Calu3 (cell line): ENCODE data around the gene SSTR3. TPM values are rescaled to one million over a fixed set of nuclear protein-coding genes. Genes with fewer than 3 reads are reported as not detected.

Experiments
- BruUV-seq: library from RNA; stranded (reverse); fragments of 400-500 nt; replicated peaks from 2 replicates; lab custom pipeline; 2021; lab: Mats Ljungman, UMichigan
- CTCF ChIA-PET: fragments of 300-600 bp; sonication (Branson Sonifier 250); formaldehyde crosslinking; loops from one replicate; lab custom pipeline; 2022; ENCODE audit warnings: antibody characterized with exemption; lab: Charles Lee
- DNase-seq: peaks from one replicate; pipeline ENCODE4 v3.0.0; 2022
- H3K27ac Mint-ChIP-seq: one replicate; pipeline ENCODE4 v1.8.0; 2022; ENCODE audit warnings: mixed read lengths; ENCODE audit not compliant: unreplicated experiment
- H3K27me3 Mint-ChIP-seq: one replicate; pipeline ENCODE4 v1.8.0; 2022; ENCODE audit warnings: mixed read lengths; ENCODE audit not compliant: unreplicated experiment
- H3K36me3 Mint-ChIP-seq: one replicate; pipeline ENCODE4 v1.8.0; 2022; ENCODE audit warnings: mild to moderate bottlenecking, moderate library complexity, mixed read lengths; ENCODE audit not compliant: insufficient read depth, unreplicated experiment
- H3K4me1 Mint-ChIP-seq: one replicate; pipeline ENCODE4 v1.8.0; 2022; ENCODE audit warnings: mild to moderate bottlenecking, low read depth, mixed read lengths; ENCODE audit not compliant: unreplicated experiment
- H3K4me3 Mint-ChIP-seq: one replicate; pipeline ENCODE4 v1.8.0; 2022; ENCODE audit warnings: mild to moderate bottlenecking, low read depth, moderate library complexity, mixed read lengths; ENCODE audit not compliant: unreplicated experiment
- H3K9me3 Mint-ChIP-seq: one replicate; pipeline ENCODE4 v1.8.0; 2022; ENCODE audit warnings: low read depth, mixed read lengths; ENCODE audit not compliant: unreplicated experiment
- intact Hi-C: fragments of 100-400 bp; cut with micrococcal nuclease; formaldehyde crosslinking; loops from one replicate; pipeline ENCODE4 v1.10.0; 2022; ENCODE audit not compliant: unreplicated experiment
- total RNA-seq: library from RNA; stranded (reverse); gene quantifications from 2 replicates; pipeline ENCODE4 v1.2.3, GENCODE V29; 2022
- TF ChIP-seq, protein P1 (sequence below): fragments of 200-600 bp; IDR thresholded peaks from one replicate; pipeline ENCODE4 v1.8.0; 2022; ENCODE audit warnings: antibody characterized with exemption; ENCODE audit not compliant: unreplicated experiment

Gene SSTR3
- total RNA-seq, 1 experiment from 2014 or later, result not detected

DNA sequence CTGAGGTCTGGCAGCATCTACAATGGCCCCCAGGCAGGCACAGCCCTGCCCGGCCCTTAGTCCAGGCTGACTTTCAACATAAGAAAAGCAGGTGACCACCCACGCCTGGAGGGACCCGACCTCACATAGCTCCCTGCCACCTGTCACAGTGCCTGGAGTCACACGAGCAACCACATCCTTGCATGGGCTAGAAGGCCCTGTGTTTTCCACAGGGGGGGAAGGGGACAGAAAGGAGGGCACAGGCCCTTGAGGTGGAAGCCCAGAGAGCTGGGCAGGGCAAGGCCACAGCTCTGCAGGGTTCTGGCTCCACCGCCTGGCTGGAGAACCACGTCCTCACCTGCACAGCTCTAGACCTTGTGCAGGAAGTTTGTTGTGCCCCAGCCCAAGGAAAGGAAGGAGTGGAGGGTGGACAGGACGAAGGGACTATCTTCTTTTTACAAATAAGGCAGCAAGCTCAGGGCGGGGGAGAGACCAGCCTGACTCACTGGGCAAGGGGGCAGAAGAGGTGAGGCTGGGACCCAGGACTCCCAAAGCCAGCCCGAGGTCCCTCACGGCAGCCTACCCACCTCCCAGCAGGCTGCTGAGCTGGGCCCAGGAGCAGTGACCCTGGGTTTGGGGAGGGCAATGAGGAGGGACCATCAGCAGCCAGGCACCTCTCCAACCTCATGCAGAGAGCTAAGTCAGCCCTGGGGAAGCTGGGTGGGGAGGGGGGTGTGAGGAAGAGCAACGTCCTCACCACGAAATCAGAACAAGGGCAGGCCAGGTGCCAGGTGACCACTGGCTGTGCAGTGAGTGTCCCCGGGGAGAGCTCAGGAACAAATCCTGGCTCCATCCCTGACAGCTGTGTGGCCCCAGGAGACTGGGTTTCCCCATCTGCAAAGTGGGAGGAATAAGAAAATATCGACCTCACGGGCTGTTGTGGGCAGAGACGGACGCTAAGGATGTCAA lies 28.6 kb downstream of the SSTR3 start:
- intact Hi-C loops, result no loop called here
- Mint-ChIP-seq H3K36me3 (peaks cover 20% of the 10 kb centered on the region), H3K27me3 (no peaks in the 10 kb centered on the region), H3K4me3 (no peak overlapping the region), H3K4me1 (peaks cover 35% of the 10 kb centered on the region), H3K27ac (no peak overlapping the region), H3K9me3 (no peaks in the 10 kb centered on the region)
- BruUV-seq, result no TSS peak
- TF ChIP-seq, protein P1, sequence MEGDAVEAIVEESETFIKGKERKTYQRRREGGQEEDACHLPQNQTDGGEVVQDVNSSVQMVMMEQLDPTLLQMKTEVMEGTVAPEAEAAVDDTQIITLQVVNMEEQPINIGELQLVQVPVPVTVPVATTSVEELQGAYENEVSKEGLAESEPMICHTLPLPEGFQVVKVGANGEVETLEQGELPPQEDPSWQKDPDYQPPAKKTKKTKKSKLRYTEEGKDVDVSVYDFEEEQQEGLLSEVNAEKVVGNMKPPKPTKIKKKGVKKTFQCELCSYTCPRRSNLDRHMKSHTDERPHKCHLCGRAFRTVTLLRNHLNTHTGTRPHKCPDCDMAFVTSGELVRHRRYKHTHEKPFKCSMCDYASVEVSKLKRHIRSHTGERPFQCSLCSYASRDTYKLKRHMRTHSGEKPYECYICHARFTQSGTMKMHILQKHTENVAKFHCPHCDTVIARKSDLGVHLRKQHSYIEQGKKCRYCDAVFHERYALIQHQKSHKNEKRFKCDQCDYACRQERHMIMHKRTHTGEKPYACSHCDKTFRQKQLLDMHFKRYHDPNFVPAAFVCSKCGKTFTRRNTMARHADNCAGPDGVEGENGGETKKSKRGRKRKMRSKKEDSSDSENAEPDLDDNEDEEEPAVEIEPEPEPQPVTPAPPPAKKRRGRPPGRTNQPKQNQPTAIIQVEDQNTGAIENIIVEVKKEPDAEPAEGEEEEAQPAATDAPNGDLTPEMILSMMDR, result no peak
- CTCF ChIA-PET, result interaction anchor here (0.5 to 1.3 kb wide), 2 partner anchors 8 to 95 kb away, joined by 3 read pairs; no protein-coding TSS in a partner anchor
- DNase-seq, result no peak

DNA sequence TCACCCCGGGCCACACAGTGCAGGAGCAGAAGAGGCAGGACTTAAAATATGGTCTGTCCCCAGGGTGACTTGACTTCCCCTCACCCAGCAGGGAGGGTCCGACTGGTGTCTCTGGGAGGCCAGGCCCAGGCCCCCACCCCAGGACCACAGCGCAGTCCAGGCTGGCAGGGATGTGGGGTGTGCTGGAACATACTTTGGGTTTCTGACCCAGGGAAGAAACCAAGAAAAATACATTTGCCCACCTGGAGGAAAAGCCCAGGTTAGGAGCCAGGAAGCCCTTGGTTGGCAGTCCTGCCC lies 29.4 kb downstream of the SSTR3 start:
- intact Hi-C loops, result no loop called here
- TF ChIP-seq, protein P1, result no peak
- no peak overlapping the region for H3K27ac Mint-ChIP-seq
- BruUV-seq, result no TSS peak
- H3K4me3 Mint-ChIP-seq, result no peak overlapping the region
- no peak for DNase-seq
- H3K36me3 Mint-ChIP-seq, result peaks cover 20% of the 10 kb centered on the region
- CTCF ChIA-PET, result no interaction called here
- H3K4me1 Mint-ChIP-seq, result peaks cover 33% of the 10 kb centered on the region
- peaks cover 6% of the 10 kb centered on the region for H3K27me3 Mint-ChIP-seq
- no peaks in the 10 kb centered on the region for H3K9me3 Mint-ChIP-seq

DNA sequence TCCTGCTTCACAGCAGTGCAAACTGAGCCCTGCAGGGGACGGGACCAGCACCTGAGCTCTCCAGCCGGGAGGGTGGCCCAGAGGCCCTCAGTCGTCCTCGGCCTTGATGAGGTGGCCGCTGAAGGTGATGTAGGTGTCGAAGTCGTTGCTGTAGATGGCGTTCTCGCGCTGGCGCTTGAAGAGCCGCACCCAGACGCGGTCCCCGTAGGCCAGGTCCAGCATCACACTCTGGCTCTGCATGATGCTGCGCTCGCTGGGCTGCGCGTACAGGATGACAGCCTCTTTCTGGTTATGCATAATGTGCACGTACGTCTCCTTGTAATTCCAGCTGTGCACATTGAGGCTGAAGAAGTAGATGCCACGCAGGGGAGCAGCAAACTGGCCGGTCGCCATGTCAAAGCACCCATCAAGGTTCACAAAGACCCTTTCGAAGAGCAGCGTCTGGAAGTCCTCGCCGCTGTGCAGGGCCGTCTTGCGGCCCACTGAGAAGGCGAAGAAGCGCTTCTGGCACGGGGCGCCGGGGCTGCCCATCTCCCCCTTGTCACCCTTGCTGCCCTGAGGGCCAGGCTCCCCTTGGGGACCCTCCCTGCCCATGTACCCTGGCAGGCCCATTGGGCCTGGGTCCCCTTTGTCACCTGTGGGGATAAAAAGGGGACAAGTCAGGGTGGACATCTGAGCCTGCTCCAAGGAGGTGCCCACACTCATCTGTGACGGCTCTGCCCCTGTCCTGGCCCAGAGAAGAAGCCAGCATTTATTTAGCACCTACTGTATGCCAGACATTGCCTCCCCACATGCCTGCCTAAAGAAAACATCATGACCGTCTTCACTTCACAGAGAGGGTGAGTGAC lies 30.0 kb downstream of the SSTR3 start:
- intact Hi-C loops, result no loop called here
- Mint-ChIP-seq H3K9me3 (no peaks in the 10 kb centered on the region), H3K36me3 (peaks cover 15% of the 10 kb centered on the region), H3K27me3 (peaks cover 12% of the 10 kb centered on the region), H3K4me3 (no peak overlapping the region), H3K27ac (no peak overlapping the region), H3K4me1 (peaks cover 33% of the 10 kb centered on the region)
- CTCF ChIA-PET, result no interaction called here
- TF ChIP-seq, protein P1, result no peak
- BruUV-seq, result no TSS peak
- DNase-seq, result no peak

DNA sequence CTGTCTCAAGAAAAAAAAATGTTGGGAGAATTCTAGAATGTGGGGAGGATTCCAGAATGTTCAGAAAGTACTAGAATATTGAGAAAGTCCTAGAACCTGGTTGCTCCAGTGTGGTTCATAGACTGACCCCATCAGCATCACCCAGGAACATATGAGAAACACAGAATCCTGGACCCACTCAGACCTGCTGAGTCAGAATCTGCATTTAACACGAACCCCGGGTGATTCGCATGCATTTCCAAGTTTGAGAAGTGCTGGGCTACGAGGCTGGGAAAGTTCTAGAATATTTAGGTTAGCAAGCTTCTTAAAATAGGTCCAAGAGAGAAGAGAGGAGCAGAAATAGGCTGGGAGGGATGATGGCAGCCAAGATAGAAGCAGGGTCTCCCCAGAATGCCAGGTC lies 30.6 kb downstream of the SSTR3 start:
- intact Hi-C loops, result no loop called here
- DNase-seq, result no peak
- H3K9me3 Mint-ChIP-seq, result no peaks in the 10 kb centered on the region
- no peak overlapping the region for H3K27ac Mint-ChIP-seq
- H3K36me3 Mint-ChIP-seq, result peaks cover 14% of the 10 kb centered on the region
- H3K27me3 Mint-ChIP-seq, result peaks cover 18% of the 10 kb centered on the region
- no TSS peak for BruUV-seq
- TF ChIP-seq, protein P1, result no peak
- H3K4me1 Mint-ChIP-seq, result peaks cover 38% of the 10 kb centered on the region
- no peak overlapping the region for H3K4me3 Mint-ChIP-seq
- CTCF ChIA-PET, result no interaction called here
